LNCaP clone FGC (cell line): Measurements from ENCODE around the gene GNAZ.

Experiments
- DNase-seq: peaks from one replicate; pipeline ENCODE4 v3.0.0-alpha.2; 2011; ENCODE audit warnings: low read depth
- H3K4me3 ChIP-seq: 2 replicates; pipeline ENCODE4 v1.5.1; 2011; ENCODE audit warnings: mild to moderate bottlenecking, low read depth, low read length, control low read depth
- CTCF ChIP-seq: IDR thresholded peaks from 2 replicates; pipeline ENCODE4 v1.5.1; 2012; ENCODE audit warnings: mild to moderate bottlenecking; ENCODE audit not compliant: control insufficient read depth, insufficient read depth; ENCODE audit errors: extremely low read depth

GNAZ gene

DNA sequence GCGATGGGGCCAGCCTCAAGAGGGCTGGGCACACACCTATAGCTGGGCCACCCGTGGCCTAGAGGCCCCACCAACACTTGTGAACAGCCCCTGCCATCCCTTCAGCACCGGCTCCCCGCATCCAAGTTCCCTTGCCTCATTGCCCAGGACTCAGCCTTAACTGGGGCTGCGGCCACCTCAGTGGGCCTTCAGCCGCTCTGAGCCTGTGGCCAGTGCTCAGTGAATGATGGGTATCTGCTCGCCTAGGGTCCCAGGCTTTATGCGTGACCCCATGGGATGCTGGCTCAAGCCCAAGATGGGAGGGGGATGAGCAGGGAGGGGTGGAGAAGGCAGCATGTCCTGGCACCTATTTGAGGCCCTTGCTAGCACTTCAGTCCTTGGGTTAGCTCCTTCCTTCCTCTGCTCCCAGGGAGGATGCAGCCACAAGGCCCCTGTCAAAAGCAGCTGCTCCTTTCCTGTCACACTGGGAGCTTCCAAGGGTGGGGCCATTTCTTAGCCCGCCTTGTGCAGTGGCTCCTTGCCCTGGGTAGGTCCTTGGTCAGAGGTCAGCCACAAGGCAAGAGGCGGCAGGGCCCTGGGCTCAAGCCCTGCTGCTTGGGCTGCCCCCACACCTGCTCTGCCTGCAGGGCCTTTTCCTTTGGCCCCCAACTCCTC lies 31.8 kb downstream of the GNAZ start:
- TF ChIP-seq CTCF = no peak
- no peak for DNase-seq
- H3K4me3 ChIP-seq = no peak overlapping the region

GRCh38 chr22:23102776-23103175 lies 32.5 kb downstream of the GNAZ start:
- no peak for TF ChIP-seq CTCF
- no peak for DNase-seq
- no peak overlapping the region for H3K4me3 ChIP-seq

- no peak for DNase-seq
These were observed 33.1 kb downstream of the GNAZ start for GRCh38 chr22:23103199-23103954.

GRCh38 chr22:23104187-23104971 lies 34.1 kb downstream of the GNAZ start:
- TF ChIP-seq CTCF = no peak
- no peak for DNase-seq
- H3K4me3 ChIP-seq = no peak overlapping the region

More at GRCh38 chr22:23103199-23103954, 33.1 kb downstream of the GNAZ start:
- TF ChIP-seq CTCF = no peak
- no peak overlapping the region for H3K4me3 ChIP-seq

GRCh38 chr22:23105304-23105703 lies 35.0 kb downstream of the GNAZ start:
- no peak overlapping the region for H3K4me3 ChIP-seq
- TF ChIP-seq CTCF = no peak
- no peak for DNase-seq

- TF ChIP-seq CTCF = no peak
- no peak overlapping the region for H3K4me3 ChIP-seq
- DNase-seq = no peak
These were observed 35.6 kb downstream of the GNAZ start for GRCh38 chr22:23105919-23106318.
